Measurements from ENCODE around the gene ZYG11B. TPM values are rescaled to one million over a fixed set of nuclear protein-coding genes. Genes with fewer than 3 reads are reported as not detected.
A peak's percentile ranks its signal among the peaks of the same experiment; 100 is the strongest.
"Not testable (repeated sequence)": the region's sequence is repeated elsewhere in the genome, so short reads cannot be mapped to it uniquely, and the experiment has no call there.

Gene ZYG11B
- 31.6 and 45.2 TPM in 2 replicates for total RNA-seq (2014; rRNA removed; shearing (Covaris generic))

DNA sequence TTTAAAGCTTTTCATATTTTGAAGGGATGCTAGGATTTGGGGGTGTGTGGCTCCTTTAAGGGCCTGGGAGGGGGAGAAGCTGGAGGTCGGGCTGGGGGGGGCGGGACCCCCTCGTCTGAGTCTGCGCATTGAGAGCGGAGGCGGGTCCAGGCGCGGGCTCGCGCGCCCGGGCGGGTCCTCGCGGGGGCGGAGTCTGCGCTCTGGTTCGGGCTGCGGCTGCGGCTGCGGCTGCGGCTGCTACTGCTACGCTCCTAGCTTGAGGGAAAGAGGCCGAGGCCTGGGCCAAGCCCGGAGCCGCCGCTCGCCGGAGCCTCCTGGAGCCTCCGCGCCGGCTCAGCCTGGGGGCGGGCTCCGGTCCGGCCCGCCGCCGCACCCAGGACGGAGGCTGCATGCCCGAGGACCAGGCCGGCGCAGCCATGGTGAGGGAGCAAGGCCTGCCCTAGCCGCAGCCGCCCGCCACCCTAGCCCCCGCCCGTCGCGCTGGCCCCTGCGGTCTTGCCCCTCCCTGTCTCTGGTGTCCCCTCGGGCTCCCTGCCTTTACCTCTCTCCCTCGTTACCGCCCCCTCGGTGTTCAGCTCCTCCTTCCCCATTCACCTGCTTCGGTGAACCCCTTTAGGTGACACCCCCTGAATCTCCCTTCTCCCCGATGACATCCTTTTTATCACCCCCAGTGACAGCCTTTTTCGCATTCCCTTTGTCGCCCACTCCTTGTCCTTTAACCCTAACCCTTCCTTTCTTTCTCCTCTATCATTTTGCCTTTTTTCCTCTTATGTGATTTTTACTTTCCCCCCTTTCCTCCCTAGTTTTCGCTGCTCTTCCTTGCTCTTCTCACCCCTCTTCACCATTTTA lies at the start of gene ZYG11B:
Gene ZYG11B, plus strand, starts transcription at position 189 of the 849 bp plus-strand sequence. Its CDS starts 201 bp downstream, at position 390.
- peak; percentile 99 for DNase-seq

DNA sequence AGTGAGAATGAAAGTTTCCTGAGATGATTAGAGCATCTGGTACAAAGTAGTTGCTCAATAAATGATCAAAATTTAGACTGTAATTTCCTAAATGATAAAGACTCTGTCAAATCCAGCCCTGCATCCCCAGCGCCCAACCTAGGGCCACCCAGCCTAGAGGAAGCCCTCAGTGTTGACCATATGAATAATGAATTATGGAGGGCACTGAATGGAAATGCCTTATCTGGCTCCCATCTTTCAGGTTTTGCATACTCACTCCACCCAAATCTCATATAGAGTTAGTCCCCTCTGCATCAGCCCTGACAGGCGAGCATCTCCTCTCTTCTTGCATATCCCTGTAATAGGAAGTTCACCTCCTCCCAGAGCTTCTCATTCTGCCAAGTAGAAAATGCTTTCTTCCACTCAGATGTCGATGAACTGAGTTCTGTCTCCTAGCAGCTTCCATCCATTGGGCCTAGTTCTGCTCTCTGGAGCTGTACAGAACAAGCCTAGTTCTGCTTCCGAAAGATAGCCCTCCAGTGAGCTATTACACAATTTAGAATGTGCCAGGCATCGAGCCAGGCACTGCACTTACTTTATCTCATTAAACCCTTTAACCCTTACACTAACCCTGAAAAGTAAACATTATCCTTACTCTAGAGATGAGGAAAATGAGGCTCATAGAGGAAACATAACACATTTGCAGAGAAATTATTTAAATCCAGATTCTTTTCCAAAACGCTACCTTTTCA lies 49.0 kb upstream of the ZYG11B start:
- Histone ChIP-seq H3K36me3 (replicated peaks; ENCODE audit: control insufficient read depth, insufficient read depth, low read length) (no peaks in the 10 kb centered on the region), H3K4me3 (ENCODE audit: insufficient read depth, low read depth, low read length) (no peak overlapping the region), H3K27me3 (ENCODE audit: control insufficient read depth, insufficient read depth, low read length) (no peaks in the 10 kb centered on the region)
- DNase-seq, result no peak

More for the DNA sequence above, at the start of gene ZYG11B:
- Histone ChIP-seq H3K36me3 (replicated peaks; ENCODE audit: control insufficient read depth, insufficient read depth, low read length) (no peaks in the 10 kb centered on the region), H3K27me3 (ENCODE audit: control insufficient read depth, insufficient read depth, low read length) (no peaks in the 10 kb centered on the region), H3K4me3 (ENCODE audit: insufficient read depth, low read depth, low read length) (peak within 1 kb of the TSS; percentile 70)

DNA sequence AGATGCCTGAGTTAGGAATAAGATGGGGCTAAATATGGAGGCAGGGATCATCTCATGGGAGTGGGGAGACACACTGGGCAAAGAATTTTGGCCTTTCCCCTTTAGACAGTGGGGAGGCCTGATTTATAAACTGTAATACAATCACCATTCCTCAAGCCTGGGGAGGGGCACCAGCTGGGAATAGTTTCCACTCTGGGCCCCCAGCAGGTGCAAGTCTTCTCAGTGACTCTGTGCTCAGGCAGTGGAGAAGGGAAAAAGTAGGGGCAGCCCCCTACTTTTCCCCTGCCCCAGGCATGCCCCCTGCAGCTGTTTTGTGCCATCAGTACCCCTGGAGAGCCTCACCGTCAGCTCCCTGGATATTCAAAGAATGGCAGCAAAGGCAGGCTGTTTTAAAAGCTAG lies 47.2 kb upstream of the ZYG11B start:
- Histone ChIP-seq H3K4me3 (ENCODE audit: insufficient read depth, low read depth, low read length) (no peak overlapping the region), H3K27me3 (ENCODE audit: control insufficient read depth, insufficient read depth, low read length) (no peaks in the 10 kb centered on the region), H3K36me3 (replicated peaks; ENCODE audit: control insufficient read depth, insufficient read depth, low read length) (no peaks in the 10 kb centered on the region)
- DNase-seq, result no peak

DNA sequence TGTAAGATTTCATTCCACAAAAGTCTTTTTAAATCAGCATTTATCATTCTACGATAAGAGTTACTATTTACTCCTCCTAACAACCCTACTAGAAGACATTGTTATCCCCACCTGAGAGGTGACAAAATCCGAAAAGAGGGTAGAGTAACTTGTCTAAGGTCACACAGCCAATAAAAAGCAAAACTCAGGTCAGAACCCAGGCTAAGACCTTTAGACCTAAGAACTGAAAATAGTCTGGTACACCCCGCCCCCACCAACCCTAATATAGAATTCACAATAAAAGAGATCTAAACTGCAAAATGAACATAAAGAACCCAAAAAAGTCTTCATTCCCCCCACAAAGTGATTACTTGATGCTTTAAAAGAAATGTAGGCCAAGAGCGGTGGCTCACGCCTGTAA lies 46.8 kb upstream of the ZYG11B start:
- no peak overlapping the region for H3K4me3 ChIP-seq (ENCODE audit: insufficient read depth, low read depth, low read length)
- H3K36me3 ChIP-seq (replicated peaks; ENCODE audit: control insufficient read depth, insufficient read depth, low read length), result no peaks in the 10 kb centered on the region
- no peak for DNase-seq
- no peaks in the 10 kb centered on the region for H3K27me3 ChIP-seq (ENCODE audit: control insufficient read depth, insufficient read depth, low read length)

DNA sequence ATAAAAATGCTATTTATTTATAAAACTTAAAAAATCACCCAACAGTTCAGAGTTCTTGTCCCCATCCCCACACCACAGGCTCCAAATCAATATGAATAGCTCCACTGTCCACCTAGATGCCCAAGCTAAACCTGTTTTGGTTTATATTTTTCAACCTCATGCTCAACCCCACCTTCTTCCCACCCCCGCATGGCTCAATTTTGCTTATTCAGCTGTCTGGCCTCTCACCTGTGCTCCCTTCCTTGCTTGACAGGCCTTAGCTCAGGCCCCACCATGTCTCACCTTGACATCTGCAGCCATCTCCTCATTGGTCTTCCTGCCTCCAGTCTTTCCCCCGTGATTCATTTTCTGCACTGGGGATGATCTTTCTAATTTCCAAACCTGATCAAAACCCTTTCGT lies 45.9 kb upstream of the ZYG11B start:
- H3K36me3 ChIP-seq (replicated peaks; ENCODE audit: control insufficient read depth, insufficient read depth, low read length), result no peaks in the 10 kb centered on the region
- DNase-seq, result no peak
- no peaks in the 10 kb centered on the region for H3K27me3 ChIP-seq (ENCODE audit: control insufficient read depth, insufficient read depth, low read length)
- no peak overlapping the region for H3K4me3 ChIP-seq (ENCODE audit: insufficient read depth, low read depth, low read length)

DNA sequence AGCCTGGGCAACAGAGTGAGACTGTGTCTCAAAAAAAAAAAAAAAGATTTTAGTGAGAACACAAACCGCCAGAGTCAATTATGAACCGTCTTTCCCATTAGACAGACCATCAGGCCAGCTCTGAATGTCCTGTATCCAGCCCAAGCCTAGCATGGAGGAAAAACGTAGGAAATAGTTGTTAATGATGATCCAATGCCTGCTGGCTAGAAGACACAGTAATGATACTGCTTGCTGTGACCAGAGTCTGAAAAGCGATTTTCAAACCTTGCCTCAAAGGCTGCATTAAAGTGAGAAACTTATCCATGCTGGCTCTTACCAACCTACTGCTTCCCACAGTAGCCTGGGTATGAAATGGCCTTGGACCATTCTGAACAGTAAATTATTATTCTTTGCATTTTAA lies 45.1 kb upstream of the ZYG11B start:
- DNase-seq, result no peak
- Histone ChIP-seq H3K4me3 (ENCODE audit: insufficient read depth, low read depth, low read length) (no peak overlapping the region), H3K27me3 (ENCODE audit: control insufficient read depth, insufficient read depth, low read length) (no peaks in the 10 kb centered on the region), H3K36me3 (replicated peaks; ENCODE audit: control insufficient read depth, insufficient read depth, low read length) (no peaks in the 10 kb centered on the region)

DNA sequence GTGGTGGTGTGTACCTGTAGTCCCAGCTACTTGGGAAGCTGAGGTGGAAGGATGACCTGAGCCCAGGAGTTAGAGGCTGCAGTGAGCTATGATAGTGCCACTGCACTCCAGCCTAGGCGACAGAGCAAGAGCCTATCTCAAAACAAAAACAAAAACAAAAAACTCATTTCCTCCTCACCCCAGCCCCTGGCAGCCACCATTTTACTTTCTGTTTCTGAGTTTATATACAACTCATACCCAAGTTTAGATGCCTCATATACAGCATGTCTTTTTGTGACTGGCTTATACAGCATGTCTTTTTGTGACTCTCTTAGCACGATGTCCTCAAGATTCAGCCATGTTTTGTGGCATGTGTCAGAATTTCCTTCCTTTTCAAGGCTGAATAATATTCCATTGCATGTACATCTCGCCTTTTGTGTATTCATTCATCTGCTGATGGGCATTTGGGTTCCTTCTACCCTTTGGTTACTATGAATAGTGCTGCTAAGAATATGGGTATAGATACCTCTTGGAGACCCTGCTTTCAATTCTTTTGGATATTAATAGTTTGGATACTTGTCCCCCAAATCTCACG lies 42.8 kb upstream of the ZYG11B start:
- peaks cover 8% of the 10 kb centered on the region for H3K36me3 ChIP-seq (replicated peaks; ENCODE audit: control insufficient read depth, insufficient read depth, low read length)

DNA sequence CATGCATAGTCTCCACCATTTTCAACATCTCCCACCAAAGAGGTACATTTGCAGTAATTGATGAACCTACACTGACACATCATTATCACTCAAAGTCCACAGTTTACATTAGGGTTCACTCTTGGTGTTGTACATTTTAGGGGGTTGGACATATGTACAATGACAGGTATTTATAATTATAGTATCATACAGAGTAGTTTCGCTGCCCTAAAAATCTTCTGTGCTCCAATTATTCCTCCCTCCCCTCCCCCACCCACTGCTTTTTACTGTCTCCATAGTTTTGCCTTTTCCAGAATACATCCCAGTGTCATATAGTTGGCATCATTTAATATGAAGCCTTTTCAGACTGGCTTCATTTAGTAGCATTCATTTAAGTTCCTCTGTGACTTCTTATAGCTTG lies 41.7 kb upstream of the ZYG11B start:
- Histone ChIP-seq H3K4me3 (ENCODE audit: insufficient read depth, low read depth, low read length) (no peak overlapping the region), H3K27me3 (ENCODE audit: control insufficient read depth, insufficient read depth, low read length) (no peaks in the 10 kb centered on the region), H3K36me3 (replicated peaks; ENCODE audit: control insufficient read depth, insufficient read depth, low read length) (peaks cover 8% of the 10 kb centered on the region)
- DNase-seq, result no peak

More for the DNA sequence above, 42.8 kb upstream of the ZYG11B start:
- H3K4me3 ChIP-seq (ENCODE audit: insufficient read depth, low read depth, low read length), result no peak overlapping the region
- no peaks in the 10 kb centered on the region for H3K27me3 ChIP-seq (ENCODE audit: control insufficient read depth, insufficient read depth, low read length)
- no peak for DNase-seq

DNA sequence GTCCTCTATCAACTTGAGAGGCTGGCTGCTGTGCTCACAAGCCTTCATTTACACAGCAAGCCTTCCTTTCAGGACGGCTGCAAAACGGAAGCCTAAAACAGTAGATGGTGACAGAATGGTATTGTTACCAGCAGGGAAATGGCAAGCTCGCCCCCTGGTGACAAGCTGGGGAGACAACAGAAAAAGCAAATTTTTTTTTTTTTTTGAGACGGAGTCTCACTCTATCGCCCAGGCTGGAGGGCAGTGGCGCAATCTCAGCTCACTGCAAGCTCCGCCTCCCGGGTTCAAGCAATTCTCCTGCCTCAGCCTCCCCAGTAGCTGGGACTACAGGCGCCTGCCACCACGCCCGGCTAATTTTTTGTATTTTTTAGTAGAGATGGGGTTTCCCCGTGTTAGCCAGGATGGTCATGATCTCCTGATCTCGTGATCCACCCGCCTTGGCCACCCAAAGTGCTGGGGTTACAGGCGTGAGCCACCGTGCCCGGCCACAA lies 39.9 kb upstream of the ZYG11B start:
- H3K4me3 ChIP-seq (ENCODE audit: insufficient read depth, low read depth, low read length); H3K27me3 ChIP-seq (ENCODE audit: control insufficient read depth, insufficient read depth, low read length); H3K36me3 ChIP-seq (replicated peaks; ENCODE audit: control insufficient read depth, insufficient read depth, low read length): not testable (repeated sequence)
- DNase-seq, result peak; percentile 77

DNA sequence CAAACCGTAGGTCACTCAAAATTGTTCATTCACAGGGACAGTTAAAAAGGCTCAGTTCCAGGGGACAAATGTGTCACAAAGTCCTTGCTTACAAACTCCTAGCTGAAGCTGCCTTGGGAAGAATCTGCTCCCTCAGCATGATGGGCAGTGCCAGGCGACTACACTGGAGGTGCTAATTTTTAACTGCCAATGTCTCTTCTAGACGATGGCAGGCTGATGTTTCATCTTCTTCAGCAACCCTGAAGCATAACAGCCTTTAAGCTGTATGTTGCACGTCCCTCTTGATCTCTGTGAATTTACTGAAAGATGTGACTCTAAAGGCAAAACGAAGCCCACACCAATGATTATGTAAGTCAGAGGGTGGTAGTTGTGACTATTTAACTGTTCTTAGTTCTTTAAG lies 39.4 kb upstream of the ZYG11B start:
- Histone ChIP-seq H3K36me3 (replicated peaks; ENCODE audit: control insufficient read depth, insufficient read depth, low read length) (peaks cover 8% of the 10 kb centered on the region), H3K4me3 (ENCODE audit: insufficient read depth, low read depth, low read length) (no peak overlapping the region), H3K27me3 (ENCODE audit: control insufficient read depth, insufficient read depth, low read length) (no peaks in the 10 kb centered on the region)
- no peak for DNase-seq

DNA sequence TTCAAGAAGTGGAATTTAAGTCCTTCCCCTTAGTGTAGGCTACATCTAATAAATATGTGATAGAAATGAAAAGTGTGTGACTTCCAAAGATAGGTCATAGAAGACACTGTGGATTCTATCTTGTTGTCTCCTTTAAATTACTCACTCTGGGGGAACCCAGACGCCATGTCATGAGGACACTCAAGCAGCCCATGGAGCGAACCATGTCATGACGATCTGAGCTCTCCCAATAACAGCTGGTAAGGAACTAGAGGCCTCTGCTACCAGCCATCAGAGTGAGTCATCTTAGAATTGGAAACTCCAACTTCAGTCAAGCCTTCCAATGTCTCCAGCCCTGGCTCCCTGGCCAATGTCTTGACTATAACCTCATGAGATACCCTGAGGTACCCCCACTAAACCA lies 34.4 kb upstream of the ZYG11B start:
- no peaks in the 10 kb centered on the region for H3K27me3 ChIP-seq (ENCODE audit: control insufficient read depth, insufficient read depth, low read length)
- no peak for DNase-seq
- H3K4me3 ChIP-seq (ENCODE audit: insufficient read depth, low read depth, low read length), result no peak overlapping the region
- H3K36me3 ChIP-seq (replicated peaks; ENCODE audit: control insufficient read depth, insufficient read depth, low read length), result peaks cover 15% of the 10 kb centered on the region

DNA sequence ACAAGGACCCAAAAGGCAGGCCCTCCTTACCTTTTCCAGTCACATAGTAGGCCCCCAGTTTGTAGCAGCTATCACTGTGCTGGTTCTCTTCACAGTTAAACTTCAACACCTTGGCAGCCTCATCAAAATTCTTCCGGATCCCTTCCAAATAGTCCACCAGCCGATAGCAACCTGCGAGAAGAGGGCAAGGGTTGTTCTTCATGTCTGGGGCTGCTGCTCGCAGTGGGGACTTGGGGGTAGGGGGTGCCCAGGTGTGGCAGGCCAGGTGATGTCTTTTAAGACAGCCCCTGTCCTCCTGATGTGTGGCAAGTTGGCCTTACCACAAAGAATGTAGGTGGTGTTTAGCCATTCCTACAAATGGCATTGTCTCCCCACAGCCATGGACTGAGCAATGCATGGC lies 33.6 kb upstream of the ZYG11B start:
- no peak for DNase-seq
- H3K36me3 ChIP-seq (replicated peaks; ENCODE audit: control insufficient read depth, insufficient read depth, low read length), result peaks cover 11% of the 10 kb centered on the region
- no peak overlapping the region for H3K4me3 ChIP-seq (ENCODE audit: insufficient read depth, low read depth, low read length)
- H3K27me3 ChIP-seq (ENCODE audit: control insufficient read depth, insufficient read depth, low read length), result no peaks in the 10 kb centered on the region

DNA sequence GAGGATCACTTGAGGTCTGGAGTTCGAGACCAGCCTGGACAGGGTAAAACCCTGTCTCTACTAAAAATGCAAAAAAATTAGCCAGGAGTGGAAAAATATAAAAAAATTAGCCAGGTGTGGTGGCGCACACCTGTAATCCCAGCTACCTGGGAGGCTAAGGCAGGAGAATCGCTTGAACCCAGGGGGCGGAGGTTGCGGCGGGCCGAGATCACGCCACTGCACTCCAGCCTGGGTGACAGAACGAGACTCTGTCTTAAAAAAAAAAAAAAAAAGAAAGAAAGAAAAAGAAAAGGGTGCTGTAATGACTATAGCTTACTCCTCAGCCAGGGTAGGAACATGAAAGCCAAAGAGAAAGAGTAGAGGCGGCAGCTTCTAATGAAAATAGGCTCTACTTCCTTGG lies 32.9 kb upstream of the ZYG11B start:
- not testable (repeated sequence) for H3K4me3 ChIP-seq (ENCODE audit: insufficient read depth, low read depth, low read length); DNase-seq; H3K36me3 ChIP-seq (replicated peaks; ENCODE audit: control insufficient read depth, insufficient read depth, low read length); H3K27me3 ChIP-seq (ENCODE audit: control insufficient read depth, insufficient read depth, low read length)

DNA sequence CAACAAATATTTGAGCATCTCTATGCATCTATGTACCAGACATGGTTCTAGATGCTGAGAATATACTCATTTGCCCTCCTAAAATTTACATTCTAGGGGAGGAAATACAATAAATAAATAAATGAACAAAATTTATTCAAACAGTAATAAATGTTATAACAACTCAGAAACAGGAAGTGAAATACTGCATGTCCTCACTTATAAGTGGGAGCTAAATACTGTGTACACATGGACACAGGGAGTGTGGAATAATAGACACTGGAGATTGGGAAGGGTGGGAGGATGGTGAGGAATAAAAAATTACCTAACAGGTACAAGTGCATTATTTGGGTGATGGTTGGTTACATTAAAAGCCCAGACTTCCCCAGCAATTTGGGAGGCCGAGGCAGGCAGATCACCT lies 32.4 kb upstream of the ZYG11B start:
- H3K36me3 ChIP-seq (replicated peaks; ENCODE audit: control insufficient read depth, insufficient read depth, low read length), result peaks cover 7% of the 10 kb centered on the region
- H3K27me3 ChIP-seq (ENCODE audit: control insufficient read depth, insufficient read depth, low read length), result no peaks in the 10 kb centered on the region
- no peak overlapping the region for H3K4me3 ChIP-seq (ENCODE audit: insufficient read depth, low read depth, low read length)
- no peak for DNase-seq

DNA sequence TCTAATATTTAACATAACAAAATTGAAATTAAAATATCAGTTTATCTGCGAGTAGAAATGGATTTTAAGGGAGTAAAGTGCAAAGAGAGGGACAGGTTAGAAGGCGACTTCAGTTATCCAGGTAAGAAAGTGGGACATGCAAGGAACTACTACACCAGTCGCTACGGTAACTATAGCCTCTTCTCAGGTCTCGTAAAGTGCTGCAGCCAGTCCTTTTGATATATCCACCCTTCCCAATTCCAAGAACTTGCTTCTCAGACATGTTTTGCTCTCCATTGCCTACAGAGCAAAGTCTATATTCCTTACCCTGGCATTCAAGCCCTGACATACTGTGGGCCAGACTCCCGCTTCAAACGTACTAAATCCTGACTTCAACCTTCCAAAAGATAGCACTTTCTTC lies 30.6 kb upstream of the ZYG11B start:
- Histone ChIP-seq H3K27me3 (ENCODE audit: control insufficient read depth, insufficient read depth, low read length) (peaks cover 1% of the 10 kb centered on the region; the same call in 1 of the 2 replicates), H3K4me3 (ENCODE audit: insufficient read depth, low read depth, low read length) (no peak overlapping the region), H3K36me3 (replicated peaks; ENCODE audit: control insufficient read depth, insufficient read depth, low read length) (peaks cover 7% of the 10 kb centered on the region)
- DNase-seq, result no peak

All from H7 (cell line).